ENCODE measurements around the gene ARHGAP27. TPM values are rescaled to one million over a fixed set of nuclear protein-coding genes. Genes with fewer than 3 reads are reported as not detected.
A peak's percentile ranks its signal among the peaks of the same experiment; 100 is the strongest.

Gene ARHGAP27
- polyA plus RNA-seq, 1 donor = 12.5 TPM

DNA sequence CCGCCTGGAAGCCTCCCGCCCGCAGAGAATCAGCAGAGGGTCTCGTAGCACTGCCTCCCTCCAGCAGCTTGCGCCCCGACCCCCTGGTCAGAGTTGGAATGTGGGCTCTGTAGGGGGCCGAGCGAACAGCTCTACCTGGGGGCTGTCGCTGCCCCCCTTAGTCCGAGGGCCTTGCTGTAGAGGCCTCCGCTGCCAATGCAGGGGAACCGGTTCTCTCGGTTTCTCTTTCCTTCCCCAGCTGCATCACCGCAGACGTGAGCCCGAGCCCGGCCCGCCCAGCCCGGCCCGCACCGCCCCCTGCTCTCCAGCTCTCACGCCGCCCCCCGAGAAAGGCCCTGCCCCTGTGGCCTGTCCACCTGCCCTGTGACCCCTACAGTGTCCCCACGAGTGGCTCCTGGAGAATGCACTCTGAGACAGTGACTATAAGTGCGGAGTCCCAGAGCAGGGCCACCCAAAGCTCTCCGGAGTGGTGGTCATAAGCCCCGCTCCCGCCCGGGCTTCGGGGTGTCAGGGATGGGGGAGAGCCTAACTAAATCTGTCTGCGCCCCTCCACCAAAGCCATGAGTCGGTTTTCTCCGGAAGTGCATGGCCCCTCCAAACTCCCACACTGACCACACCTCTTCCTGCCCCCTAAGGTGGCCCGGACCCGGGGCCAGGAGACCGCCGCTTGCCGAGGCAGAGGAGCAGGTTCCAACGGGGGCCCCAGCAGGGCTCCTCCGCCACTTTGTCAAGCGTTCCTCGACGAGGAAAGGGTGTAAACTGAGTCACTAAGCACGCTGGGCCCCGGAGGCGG is 1.7 kb downstream of the ARHGAP27 start:
- no peak for DNase-seq

DNA sequence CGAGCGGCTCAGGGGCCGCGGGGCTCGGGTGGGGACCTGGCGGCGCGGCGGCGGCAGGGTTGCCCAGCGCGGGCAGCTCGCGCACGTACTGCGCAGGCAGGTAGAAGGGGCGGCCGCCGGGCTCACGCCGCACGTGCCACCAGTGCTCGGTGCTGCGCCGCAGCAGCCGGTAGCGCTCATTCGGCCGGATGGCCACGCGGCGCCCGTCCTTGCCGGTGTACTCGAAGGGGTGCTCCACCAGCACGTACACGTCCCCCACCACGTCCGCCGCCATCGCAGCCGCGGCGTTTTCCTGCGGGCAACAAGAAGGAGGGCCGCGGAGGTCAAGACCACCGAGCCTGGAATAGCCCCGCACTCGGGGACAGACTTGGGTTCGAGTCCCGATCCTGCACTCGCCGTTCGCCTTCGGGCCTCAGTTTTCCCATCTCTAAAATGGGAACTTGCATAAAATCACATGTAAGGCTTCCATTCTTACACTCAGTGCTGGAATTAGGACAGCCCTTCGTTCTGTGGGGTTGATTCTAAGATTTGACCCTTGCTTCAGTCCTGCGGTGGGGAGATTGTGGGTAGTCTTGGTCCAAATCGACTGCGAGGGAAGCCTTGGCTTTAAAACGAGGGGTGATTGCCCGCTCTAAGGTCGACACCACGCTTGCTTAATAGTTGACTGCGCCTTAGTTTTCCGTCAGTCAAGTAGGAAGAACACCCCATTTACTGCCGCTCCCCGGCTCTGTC is 2.5 kb downstream of the ARHGAP27 start:
- DNase-seq = no peak

DNA sequence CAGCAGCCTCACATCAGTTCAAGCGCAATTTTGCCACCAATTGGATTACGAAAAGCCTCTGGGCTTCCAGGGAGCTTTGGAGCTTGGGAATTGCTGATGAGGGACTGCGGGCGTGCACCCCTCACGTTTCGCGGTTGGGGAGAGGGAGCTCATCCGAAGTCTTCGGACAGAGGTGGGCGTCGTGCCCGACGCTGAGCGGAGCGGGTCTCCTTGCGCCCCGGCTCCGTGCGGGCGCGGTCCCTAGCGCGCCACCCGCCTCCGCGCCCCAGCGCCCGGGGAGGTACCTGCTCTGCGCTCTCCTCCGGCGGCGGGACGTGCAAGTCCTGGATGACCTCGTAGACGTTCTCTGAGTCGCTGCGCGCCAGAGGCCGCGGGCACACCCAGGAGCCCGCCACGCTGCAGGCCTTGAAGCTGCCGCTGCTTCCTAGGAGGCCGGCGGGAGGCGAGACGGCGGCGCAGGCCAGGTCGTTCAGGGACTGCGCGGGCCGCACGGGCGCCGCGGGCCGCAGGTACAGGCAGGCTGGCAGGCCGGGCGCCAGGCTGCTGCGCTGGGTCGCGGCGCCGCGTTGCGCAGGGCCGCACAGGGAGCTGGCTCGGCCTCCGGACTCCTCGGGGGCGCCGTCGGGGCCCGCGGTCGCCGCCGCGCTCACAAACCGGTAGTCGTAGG is 3.2 kb downstream of the ARHGAP27 start:
- DNase-seq = no peak

DNA sequence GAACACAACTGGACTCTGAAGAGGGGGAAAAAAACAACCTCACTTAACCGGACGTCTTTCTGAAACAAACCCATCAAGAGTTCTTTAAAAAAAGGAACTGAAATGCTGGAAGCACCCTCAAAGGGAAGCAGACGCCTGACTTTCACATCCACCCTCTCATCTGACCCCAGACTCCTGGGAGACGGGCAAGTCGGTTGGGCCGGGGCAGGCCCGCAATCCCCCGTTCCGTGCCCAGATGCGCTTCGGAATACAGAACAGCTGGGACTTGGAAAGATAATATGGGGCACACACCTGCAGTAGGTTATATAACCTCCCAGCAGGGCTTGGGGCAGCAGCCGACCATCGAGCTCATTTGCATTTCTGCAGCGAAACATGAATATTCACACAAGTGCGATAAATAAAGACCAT is 3.7 kb downstream of the ARHGAP27 start:
- DNase-seq = no peak

DNA sequence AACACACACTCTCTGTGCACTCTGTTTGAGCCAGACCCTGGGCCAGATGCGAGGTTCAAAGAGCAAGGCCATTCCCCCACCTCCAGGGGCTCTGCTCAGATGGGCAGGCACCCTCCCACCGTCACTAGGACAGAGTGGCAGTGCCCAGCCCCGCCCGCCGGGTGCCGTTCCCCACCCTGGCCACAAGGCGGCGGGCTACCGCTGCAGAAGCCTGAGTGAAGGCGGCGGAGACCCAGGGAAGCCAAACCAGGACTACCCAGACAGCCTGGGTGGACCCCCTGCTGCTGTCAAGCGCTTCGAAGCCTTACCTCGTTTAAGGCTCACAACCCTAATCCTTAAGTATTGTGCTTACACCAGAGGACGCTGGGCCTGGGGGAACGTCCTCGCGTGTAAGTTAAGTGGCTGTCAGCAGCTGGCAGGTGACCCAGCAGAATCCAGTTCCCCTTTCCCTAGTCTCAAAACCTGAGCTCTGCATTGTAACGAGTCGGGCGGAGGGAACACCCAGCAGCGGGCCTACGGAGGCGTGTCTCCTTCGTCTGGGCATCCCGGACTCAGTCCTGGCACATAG is 4.5 kb downstream of the ARHGAP27 start:
- peak; percentile 58 for DNase-seq

DNA sequence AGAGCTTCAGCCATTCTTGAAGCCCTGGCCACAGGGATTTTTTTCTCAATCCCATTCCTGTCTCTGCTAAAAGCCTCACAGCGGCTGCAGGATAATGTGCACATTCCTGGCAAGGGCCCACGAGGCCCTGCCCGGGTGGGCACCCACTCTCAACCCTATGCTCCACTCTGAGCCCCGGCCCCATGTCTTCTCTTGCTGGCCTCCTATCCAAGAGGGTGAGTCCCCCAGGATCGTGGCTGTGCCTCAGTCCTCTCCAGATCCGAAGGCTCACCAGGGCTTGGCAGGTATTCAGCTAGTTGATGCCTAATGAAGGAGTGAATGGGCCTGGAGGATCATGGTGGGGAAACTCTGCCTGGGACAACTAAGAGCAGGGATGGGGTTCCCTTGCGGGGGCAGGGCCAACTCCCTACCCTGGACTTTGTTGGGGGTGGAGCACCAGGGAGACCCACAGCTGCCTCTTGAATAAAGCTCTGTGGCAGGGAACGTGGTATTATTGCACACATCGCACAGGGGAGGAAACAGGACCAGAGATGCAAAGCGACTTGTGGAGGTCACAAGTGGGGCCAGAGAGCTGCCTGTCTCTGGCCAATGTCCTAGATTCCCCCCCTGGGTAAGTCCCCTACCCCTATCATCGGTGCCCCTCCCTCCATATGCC is 5.4 kb downstream of the ARHGAP27 start:
- no peak for DNase-seq

DNA sequence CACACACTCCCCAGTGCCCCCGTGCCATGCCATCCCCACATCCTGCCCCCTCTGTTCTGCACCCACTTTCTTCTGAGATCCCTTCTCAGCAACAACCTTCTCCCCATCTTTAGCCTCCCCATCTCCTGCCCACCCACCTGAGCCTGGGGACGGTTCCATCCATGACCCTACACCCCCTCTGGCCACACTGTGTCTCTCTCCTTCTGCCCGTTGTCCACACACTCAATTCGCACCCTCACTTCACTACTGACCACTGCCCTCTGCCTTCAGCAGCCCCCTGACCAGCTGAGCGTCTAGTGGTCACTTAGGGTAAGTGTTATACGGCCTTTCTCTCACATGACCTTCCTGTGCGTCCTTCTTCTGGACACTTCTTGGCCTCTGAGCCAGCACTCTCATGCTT is 6.1 kb downstream of the ARHGAP27 start:
- DNase-seq = no peak

DNA sequence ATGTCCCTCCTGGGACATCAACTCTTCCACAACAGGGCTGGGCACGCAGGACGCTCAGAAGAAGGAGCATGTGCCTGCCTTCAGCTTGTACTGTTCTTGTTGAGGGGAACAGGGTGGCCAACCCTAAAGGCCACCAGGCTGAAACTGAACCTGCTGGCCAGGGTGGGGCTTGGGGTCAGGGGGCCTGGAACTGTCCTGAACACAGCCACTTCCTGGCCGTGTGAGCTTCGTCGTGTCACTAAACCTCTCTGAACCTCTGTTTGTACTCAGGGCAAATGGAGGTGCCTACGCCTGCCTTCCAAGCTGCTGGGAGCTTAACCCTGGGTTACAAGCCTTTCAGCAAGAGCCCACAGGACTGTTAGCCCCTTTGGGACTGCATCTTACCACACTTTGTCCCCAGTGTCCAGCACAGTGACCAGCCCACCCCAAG is 6.7 kb downstream of the ARHGAP27 start:
- DNase-seq = no peak

DNA sequence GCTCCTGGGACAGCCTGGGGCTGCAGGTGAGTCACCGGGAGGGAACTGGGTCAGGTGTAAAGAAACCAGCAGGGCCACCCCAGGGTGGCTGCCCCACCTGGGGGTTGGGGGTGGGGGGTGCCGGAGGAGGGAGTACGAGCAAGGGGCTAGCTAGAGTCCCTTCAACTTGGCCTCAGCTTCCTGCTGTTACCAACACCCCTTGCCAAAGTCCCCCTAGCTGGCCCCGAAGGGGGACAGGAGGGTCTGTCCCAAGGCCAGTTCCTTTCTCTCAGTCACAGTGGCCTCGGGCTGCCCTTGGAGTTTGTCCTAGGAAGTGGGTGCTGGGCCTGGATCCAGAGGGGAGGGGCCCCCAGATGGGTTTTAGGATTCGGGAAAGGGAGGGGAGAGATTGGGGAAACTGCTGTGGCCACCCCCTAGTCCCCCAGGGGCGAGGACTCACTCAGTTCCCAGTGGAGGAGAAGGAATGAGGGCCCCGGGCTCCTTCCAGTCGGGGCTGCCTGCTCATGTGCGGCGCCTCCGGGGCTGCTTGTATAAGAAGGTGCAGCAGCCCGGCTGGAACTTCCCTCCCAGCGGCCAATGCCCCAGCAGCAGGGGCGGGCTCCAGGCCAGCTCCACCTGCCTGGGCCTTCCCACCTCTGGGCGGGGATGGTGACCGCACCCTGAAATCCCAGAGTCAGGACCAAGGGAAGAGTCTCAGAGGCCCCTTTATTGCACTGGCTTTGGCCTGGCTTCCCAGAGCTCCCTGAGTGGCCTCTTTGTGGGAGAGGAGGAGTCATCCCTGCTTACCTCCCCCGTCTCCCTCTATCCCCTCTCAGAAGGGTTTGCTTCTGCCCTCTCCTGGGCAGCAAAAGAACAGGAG is 7.3 kb downstream of the ARHGAP27 start:
- DNase-seq = no peak

DNA sequence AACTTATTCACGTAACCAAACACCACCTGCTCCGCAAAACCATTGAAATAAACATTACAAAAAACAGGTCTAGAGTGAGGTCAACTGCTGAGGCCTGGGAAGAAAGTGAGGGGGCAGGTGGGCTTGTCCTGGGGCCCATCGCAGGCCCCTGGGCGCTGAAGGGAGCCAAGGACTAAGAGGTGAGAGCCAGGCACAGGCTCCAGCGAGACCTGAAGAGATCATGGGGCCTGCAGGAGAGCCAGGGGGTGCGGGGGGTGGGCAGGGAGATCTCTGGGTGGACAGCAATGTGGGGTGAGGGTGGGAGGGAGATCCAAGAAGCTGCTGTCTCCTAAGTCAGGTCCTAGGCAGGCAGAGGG is 7.9 kb downstream of the ARHGAP27 start:
- DNase-seq = no peak

DNA sequence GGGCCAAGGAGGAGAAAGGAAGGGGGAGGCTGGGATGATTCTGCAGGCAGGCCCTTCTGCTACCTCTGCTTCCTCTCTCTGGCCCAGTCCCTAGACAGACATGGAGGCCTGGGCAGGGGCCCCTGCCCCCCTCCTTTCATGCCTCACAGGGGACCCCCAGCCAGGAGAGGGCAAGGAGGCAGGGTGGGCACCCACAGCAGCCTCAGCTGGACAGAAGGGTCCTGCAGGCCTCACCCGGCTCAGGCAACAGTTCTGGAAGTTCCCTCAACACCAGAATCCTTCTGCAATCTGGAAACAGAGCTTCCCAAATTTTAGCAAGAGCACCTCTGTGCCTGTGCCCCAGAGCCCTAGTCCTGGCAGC is 8.7 kb downstream of the ARHGAP27 start:
- DNase-seq = no peak

DNA sequence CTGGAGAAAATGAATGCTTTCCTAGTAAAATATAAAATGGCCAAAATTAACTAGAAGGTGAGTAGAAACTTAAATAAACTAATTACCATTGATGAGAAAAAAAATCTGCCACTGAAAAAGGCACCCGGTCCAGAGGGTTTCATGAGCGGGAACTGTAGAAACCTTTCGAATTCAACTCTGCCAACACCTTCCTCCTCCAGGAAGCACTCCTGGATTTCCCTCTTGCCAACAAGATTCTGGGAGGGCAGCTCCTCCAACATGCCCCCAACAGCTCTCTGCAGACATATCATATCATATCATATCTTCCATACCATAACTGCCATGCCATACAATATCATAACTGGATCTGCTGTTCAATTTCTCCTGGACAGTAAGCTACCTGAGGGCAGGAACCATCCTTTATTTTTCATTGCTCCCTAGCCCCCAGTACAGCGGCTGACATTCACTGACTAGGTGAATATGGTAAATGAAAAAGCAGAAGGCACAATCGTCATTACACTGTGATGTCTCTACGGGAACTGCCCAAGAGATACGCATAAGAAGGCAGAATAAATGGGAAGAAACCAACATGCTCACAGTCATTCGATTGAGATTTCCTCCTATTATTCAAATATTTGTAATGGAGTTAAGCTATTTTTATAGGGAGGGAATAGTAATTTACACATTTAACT is 9.2 kb downstream of the ARHGAP27 start:
- no peak for DNase-seq

DNA sequence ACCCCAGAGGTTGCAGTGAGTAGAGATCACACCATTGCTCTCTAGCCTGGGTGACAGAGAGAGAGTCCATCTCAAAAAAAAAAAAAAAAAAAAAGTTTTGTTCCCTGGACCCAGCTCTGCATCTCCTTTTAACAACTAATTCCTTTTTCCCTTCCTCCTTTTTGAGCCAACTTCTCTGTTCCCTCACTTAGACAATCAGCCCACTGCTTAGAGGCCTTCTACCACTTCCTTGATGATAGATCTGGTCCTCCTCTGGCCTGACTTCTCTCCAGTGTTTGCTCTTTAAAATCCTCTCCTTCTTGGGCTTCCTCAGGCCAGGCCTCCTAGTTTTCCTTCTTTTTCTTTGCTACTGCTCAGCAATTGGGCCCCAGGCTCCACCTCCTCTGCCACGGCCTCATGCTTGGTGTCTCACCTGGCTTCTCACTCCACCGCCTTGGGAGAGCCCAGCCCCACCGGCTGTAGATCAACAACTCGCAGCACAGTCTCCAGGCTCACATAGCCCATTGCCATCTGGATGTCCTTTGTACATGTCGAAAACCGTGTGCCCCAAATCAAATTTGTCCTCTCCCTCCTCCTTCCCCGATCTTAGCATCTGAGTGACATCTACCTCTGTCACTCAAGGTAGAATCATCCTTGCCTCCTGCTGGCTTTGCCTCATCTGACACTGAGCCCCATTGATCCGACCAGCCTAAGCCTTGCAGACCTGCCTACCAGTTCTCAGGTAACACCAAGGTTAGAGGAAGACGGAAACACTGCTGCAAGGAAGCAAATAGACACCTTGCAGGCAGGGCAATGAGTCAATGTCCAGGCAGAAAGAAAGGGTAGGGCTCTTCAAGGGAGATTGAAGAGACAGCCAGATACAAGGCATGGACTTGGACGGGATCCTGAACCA is 17.4 kb downstream of the ARHGAP27 start:
- no peak for DNase-seq

DNA sequence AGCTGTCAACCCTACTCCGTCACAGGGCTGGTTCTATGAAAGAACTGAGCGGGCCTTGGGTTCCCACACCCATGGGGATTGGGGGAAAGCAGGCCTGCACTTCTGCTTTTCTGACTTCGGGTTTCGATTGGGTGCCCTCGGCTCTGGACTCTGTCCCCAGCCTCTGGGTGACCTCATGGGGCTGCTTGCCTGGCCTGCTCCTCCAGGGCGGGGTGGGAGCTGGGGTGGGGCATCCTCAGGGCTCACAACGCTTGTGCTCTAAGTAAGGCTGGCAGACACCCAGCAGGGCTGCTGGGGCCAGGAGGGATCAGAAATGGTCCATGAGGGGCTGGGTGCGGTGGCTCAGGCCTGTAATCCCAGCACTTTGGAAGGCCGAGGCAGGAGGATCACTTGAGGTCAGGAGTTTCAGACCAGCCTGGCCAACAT is 19.2 kb downstream of the ARHGAP27 start:
- no peak for DNase-seq

DNA sequence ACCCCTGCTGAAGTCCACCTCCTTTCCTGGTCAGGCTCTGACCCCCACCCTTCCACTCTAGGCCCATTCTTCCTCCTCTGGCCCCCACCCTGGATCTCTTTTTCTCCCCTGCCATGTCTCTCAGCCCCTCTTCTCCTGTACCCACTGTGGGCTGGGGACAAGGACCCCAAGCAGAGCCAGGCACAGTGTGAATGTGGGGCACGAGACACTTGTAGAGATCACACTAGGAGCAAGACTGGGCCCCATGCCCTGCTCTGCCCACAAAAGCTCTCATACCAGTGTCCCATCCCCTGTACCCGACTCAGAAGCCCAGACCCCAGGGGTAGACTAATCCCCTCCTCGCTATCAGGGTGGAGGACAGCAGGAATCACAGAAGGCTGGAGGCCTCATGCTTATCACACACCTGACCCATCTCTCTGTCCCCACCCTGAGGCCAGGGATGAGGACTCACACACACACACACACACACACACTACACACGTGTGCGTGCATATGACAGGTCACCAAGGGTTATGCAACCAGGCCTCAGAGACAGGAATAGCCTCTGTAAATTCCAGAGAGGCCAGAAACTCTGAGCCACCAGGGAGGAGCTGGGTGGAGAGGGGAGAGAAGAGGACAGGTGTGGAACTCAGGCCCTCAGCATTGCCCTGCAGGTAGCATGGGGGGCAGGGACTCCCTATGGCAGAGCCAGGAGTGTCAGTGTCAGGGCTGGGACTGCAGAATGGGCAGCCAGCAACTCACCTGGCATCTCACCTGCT is 21.1 kb downstream of the ARHGAP27 start:
- no peak for DNase-seq

DNA sequence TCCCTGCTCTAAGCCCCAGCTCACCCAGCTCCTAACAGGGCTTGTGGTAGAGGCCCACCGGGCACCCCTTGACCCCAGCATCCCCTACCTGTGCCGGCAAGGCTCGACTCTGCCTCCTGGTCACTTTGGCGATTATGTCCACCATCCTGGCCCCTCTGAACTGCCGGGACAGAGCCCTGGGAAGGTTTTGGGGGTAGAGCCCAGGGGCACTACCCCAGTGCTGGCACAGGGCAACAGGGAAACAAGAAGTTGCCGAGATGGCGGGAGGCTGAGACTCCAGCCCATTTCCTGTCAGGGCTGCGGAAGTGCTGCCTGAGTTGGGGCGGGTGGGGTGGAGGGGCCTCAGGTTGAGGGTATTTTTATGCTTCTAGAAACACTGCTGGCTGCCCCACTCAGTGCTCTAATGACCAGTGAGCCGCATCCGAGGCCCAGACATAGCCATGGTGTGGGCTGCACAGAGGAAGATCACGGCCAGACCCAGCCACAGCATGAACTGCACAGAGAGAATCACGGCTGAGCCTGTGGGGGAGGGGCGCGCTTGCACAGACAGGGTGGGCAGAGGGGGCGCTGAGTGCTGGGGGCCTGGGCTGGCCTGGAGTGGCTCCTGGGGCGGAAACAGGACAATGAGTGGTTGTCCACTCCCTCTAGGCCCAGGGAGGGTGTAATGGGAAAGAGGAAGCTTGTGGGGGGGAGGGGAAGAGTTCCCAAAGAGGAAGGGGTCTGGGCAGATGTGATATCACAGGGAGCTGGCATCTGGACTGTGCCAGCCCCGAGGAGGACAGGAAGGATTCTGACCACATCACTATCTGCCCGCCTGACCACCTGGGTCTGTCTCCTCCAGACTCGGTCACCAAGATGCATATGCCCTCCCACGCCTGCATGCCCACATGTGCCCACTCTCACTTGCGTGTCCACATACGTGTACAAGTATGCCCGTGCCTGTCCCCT is 22.3 kb downstream of the ARHGAP27 start:
- DNase-seq = no peak

DNA sequence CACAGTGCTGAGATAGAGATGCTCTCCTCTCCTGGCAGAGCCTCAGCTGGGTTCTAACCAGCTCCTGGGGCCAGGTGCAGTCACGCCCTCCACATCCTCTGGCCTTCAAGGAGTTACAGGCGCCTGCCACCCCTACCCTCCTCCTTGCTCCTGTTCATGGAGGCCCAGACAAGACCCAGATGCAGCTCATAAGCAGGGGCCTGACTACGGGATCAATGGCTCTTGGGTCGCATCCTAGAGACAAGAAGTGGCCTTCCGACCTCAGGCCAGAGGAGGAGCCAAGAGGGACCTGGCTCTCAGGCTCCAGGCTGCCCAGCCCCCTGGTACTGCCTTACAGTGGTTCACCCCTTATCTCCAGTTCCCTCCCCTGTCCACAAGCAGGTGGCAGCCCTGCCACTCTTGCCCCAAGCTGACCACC is 23.0 kb downstream of the ARHGAP27 start:
- no peak for DNase-seq
